Stimulated activated CD4-positive, alpha-beta T cell treated with anti-CD3 and anti-CD28 coated beads, Interleukin-4, amount 100 ng/mL, for 1 hour (primary cell): ENCODE measurements around the gene FBXO48.
"Not testable (repeated sequence)": the region's sequence is repeated elsewhere in the genome, so short reads cannot be mapped to it uniquely, and the experiment has no call there.

Source experiments
- DNase-seq: peaks from one replicate; pipeline ENCODE4 v3.0.0-alpha.2; 2020

The FBXO48 gene

GRCh38 chr2:68467077-68467960, at the start of gene FBXO48, which contains the start of gene APLF:
TSS of gene FBXO48 (minus strand) at chr2:68467294. CDS start at chr2:68465145, 2,149 bp downstream.
TSS of gene APLF (plus strand) at chr2:68467585. CDS start at chr2:68467732, 147 bp downstream.
- peak; percentile 98 for DNase-seq

- DNase-seq, result no peak
These were observed 49.2 kb upstream of the FBXO48 start for GRCh38 chr2:68516051-68516955.

- DNase-seq, result no peak
These were observed 47.3 kb upstream of the FBXO48 start for GRCh38 chr2:68514316-68514929.

- DNase-seq, result no peak
These were observed 45.9 kb upstream of the FBXO48 start for GRCh38 chr2:68512966-68513365.

- no peak for DNase-seq
These were observed 45.2 kb upstream of the FBXO48 start for GRCh38 chr2:68512326-68512725.

- DNase-seq, result no peak
These were observed 39.1 kb upstream of the FBXO48 start for GRCh38 chr2:68506170-68506569.

GRCh38 chr2:68505603-68506159, 38.6 kb upstream of the FBXO48 start:
- DNase-seq, result no peak

GRCh38 chr2:68501768-68502167, 34.7 kb upstream of the FBXO48 start:
- DNase-seq, result no peak

GRCh38 chr2:68500649-68501048, 33.6 kb upstream of the FBXO48 start:
- no peak for DNase-seq

- no peak for DNase-seq
These were observed 32.0 kb upstream of the FBXO48 start for GRCh38 chr2:68499133-68499532.

GRCh38 chr2:68491582-68491981, 24.5 kb upstream of the FBXO48 start:
- DNase-seq, result no peak

- no peak for DNase-seq
These were observed 22.2 kb upstream of the FBXO48 start for GRCh38 chr2:68489282-68489681.

GRCh38 chr2:68488605-68489004, 21.5 kb upstream of the FBXO48 start:
- DNase-seq, result not testable (repeated sequence)

- DNase-seq, result no peak
These were observed 20.8 kb upstream of the FBXO48 start for GRCh38 chr2:68487773-68488355.

- DNase-seq, result no peak
These were observed 15.9 kb upstream of the FBXO48 start for GRCh38 chr2:68483011-68483410.

- DNase-seq, result no peak
These were observed 15.3 kb upstream of the FBXO48 start for GRCh38 chr2:68482296-68482820.

GRCh38 chr2:68478688-68479087, 11.6 kb upstream of the FBXO48 start:
- DNase-seq, result no peak

- no peak for DNase-seq
These were observed 9.4 kb upstream of the FBXO48 start for GRCh38 chr2:68476454-68476853.

GRCh38 chr2:68475576-68475975, 8.5 kb upstream of the FBXO48 start:
- DNase-seq, result no peak

GRCh38 chr2:68475110-68475509, 8.0 kb upstream of the FBXO48 start:
- no peak for DNase-seq

- no peak for DNase-seq
These were observed 5.8 kb upstream of the FBXO48 start for GRCh38 chr2:68472796-68473414.

- no peak for DNase-seq
These were observed 4.3 kb upstream of the FBXO48 start for GRCh38 chr2:68471385-68471784.
